MM.1S (cell line): ENCODE data around the gene AMY2B.
"Not testable (repeated sequence)": the region's sequence is repeated elsewhere in the genome, so short reads cannot be mapped to it uniquely, and the experiment has no call there.

ENCODE experiments used
- DNase-seq: peaks from one replicate; pipeline ENCODE4 v3.0.0-alpha.2; 2015
- H2AFZ ChIP-seq: fragments of 300-600 bp; sonication (generic); 2 replicates; pipeline ENCODE4 v1.6.0; 2016; ENCODE audit warnings: antibody characterized with exemption, low read length
- H3F3A ChIP-seq: fragments of 300-600 bp; sonication (generic); 2 replicates; pipeline ENCODE4 v1.6.1; 2016; ENCODE audit warnings: mild to moderate bottlenecking, antibody characterized with exemption, low read length, moderate library complexity, mixed read lengths; ENCODE audit not compliant: insufficient read depth
- H3K27ac ChIP-seq: fragments of 300-600 bp; sonication (generic); 2 replicates; pipeline ENCODE4 v1.5.1; 2016; ENCODE audit warnings: mild to moderate bottlenecking, low read length
- H3K27me3 ChIP-seq: fragments of 300-600 bp; sonication (generic); replicated peaks from 2 replicates; pipeline ENCODE4 v1.6.0; 2016; ENCODE audit warnings: low read length; ENCODE audit not compliant: insufficient read depth
- H3K36me3 ChIP-seq: fragments of 300-600 bp; sonication (generic); replicated peaks from 2 replicates; pipeline ENCODE4 v1.6.1; 2016; ENCODE audit warnings: mild to moderate bottlenecking, low read length, mixed read lengths; ENCODE audit not compliant: insufficient read depth
- H3K4me1 ChIP-seq: fragments of 300-600 bp; sonication (generic); 2 replicates; pipeline ENCODE4 v1.6.1; 2016; ENCODE audit warnings: low read length, mixed read lengths
- H3K4me2 ChIP-seq: fragments of 300-600 bp; sonication (generic); 2 replicates; pipeline ENCODE4 v1.6.0; 2016; ENCODE audit warnings: low read depth, low read length
- H3K4me3 ChIP-seq: fragments of 300-600 bp; sonication (generic); 2 replicates; pipeline ENCODE4 v1.5.1; 2016; ENCODE audit warnings: low read length, mixed read lengths
- H3K79me2 ChIP-seq: fragments of 300-600 bp; sonication (generic); 2 replicates; pipeline ENCODE4 v1.6.1; 2016; ENCODE audit warnings: mixed run types, low read length, mixed read lengths
- H3K9ac ChIP-seq: fragments of 300-600 bp; sonication (generic); 2 replicates; pipeline ENCODE4 v1.6.1; 2016; ENCODE audit warnings: low read length, mixed read lengths
- H3K9me2 ChIP-seq: fragments of 300-600 bp; sonication (generic); replicated peaks from 2 replicates; pipeline ENCODE4 v1.6.1; 2016; ENCODE audit warnings: mild to moderate bottlenecking, low read length, mixed read lengths; ENCODE audit not compliant: insufficient read depth
- H3K9me3 ChIP-seq: fragments of 300-600 bp; sonication (generic); replicated peaks from 2 replicates; pipeline ENCODE4 v1.6.1; 2016; ENCODE audit warnings: mild to moderate bottlenecking, low read length, mixed read lengths; ENCODE audit not compliant: insufficient read depth
- H4K20me1 ChIP-seq: fragments of 300-600 bp; sonication (generic); 2 replicates; pipeline ENCODE4 v1.6.1; 2016; ENCODE audit warnings: mild to moderate bottlenecking, low read length, moderate library complexity, mixed read lengths; ENCODE audit not compliant: insufficient read depth
- EZH2 ChIP-seq: fragments of 300-600 bp; sonication (generic); optimal IDR thresholded peaks from 2 replicates; pipeline ENCODE3; 2017; ENCODE audit warnings: low read depth, mild to moderate bottlenecking, antibody characterized with exemption, low read length, mixed read lengths
- EZH2phosphoT487 ChIP-seq: fragments of 300-600 bp; sonication (generic); IDR thresholded peaks from 2 replicates; pipeline ENCODE4 v1.6.1; 2018; ENCODE audit warnings: antibody characterized with exemption, low read length
- TF ChIP-seq, protein P1 (sequence below): fragments of 300-600 bp; sonication (generic); IDR thresholded peaks from 2 replicates; pipeline ENCODE4 v1.5.1; 2016; ENCODE audit warnings: antibody characterized with exemption, low read length, mixed read lengths

AMY2B gene

DNA sequence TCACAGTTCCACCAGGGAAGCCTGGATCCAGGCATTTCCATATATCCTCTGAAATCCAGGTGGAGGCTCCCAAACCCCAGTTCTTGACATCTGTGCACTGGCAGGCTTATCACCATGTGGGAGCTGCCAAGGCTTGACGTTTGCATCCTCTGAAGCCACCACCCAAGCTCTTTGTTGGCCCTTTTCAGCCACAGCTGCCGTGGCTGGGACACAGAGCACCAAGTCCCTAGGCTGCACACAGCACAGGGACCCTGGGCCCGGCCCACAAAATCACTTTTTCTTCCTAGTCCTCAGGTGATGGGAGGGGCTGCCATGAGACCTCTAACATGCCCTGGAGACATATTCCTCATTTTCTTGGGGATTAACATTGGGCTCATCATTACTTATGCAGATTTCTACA is 23.5 kb upstream of the AMY2B start:
- Histone ChIP-seq H3F3A (no peaks in the 10 kb centered on the region), H3K4me2 (no peak overlapping the region), H3K9me2 (no peaks in the 10 kb centered on the region), H3K27ac (no peak overlapping the region), H3K9me3 (no peaks in the 10 kb centered on the region), H2AFZ (no peak overlapping the region), H4K20me1 (no peaks in the 10 kb centered on the region), H3K4me1 (no peaks in the 10 kb centered on the region), H3K79me2 (no peaks in the 10 kb centered on the region), H3K27me3 (no peaks in the 10 kb centered on the region), H3K9ac (no peak overlapping the region), H3K4me3 (no peak overlapping the region), H3K36me3 (no peaks in the 10 kb centered on the region; the same call in 1 of the 2 replicates)
- DNase-seq: no peak
- TF ChIP-seq, protein P1, sequence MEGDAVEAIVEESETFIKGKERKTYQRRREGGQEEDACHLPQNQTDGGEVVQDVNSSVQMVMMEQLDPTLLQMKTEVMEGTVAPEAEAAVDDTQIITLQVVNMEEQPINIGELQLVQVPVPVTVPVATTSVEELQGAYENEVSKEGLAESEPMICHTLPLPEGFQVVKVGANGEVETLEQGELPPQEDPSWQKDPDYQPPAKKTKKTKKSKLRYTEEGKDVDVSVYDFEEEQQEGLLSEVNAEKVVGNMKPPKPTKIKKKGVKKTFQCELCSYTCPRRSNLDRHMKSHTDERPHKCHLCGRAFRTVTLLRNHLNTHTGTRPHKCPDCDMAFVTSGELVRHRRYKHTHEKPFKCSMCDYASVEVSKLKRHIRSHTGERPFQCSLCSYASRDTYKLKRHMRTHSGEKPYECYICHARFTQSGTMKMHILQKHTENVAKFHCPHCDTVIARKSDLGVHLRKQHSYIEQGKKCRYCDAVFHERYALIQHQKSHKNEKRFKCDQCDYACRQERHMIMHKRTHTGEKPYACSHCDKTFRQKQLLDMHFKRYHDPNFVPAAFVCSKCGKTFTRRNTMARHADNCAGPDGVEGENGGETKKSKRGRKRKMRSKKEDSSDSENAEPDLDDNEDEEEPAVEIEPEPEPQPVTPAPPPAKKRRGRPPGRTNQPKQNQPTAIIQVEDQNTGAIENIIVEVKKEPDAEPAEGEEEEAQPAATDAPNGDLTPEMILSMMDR: no peak
- no peak for TF ChIP-seq EZH2
- TF ChIP-seq EZH2phosphoT487: no peak

DNA sequence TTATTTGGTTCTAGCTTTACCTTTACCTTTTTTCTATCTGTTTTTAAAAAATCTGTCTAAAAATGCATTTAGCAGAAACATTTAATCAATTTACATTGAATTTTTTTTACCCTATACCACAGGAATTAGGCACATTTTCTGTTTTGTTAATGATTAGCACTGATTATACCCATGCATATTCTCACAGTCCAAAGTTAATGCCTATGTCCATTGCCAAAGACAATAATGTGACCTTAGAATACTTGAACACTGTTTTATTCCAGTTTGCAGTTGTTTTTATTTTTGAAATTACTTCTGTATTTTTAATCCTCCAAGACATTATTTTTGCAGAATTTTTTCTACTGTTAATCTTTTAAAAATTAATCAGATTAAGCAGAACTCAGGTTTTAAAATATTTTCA is 11.0 kb upstream of the AMY2B start:
- TF ChIP-seq EZH2: no peak
- no peak for TF ChIP-seq EZH2phosphoT487
- TF ChIP-seq, protein P1: no peak
- H3K27ac ChIP-seq: no peak overlapping the region
- no peaks in the 10 kb centered on the region for H3K9me2 ChIP-seq
- no peak for DNase-seq
- H3K36me3 ChIP-seq: no peaks in the 10 kb centered on the region
- no peak overlapping the region for H2AFZ ChIP-seq
- peaks cover 4% of the 10 kb centered on the region; the same call in 1 of the 2 replicates for H3F3A ChIP-seq
- H3K4me1 ChIP-seq: no peaks in the 10 kb centered on the region
- H3K4me2 ChIP-seq: no peak overlapping the region
- no peaks in the 10 kb centered on the region for H4K20me1 ChIP-seq
- H3K27me3 ChIP-seq: no peaks in the 10 kb centered on the region
- no peaks in the 10 kb centered on the region for H3K9me3 ChIP-seq
- no peak overlapping the region for H3K4me3 ChIP-seq
- no peaks in the 10 kb centered on the region for H3K79me2 ChIP-seq
- H3K9ac ChIP-seq: no peak overlapping the region

DNA sequence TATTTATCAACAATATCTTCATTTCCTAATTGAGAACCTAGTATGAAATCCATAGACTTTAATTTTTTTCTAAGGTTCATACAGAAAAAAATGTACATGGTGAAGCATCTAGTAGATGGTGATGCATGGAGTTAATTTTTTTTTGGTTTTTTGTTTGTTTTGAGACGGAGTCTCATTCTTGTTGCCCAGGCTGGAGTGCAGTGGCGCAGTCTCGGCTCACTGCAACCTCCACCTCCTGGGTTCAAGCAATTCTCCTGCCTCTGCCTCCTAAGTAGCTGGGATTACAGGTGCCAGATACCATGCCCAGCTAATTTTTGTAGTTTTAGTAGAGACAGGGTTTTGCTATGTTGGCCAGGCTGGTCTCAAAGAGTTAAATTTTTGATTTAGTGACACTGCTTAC is 10.3 kb upstream of the AMY2B start:
- H3K4me2 ChIP-seq, H4K20me1 ChIP-seq, H3K4me3 ChIP-seq, H3K9me2 ChIP-seq, H3K9ac ChIP-seq, H3K9me3 ChIP-seq, H2AFZ ChIP-seq, H3K4me1 ChIP-seq, H3F3A ChIP-seq, DNase-seq, H3K36me3 ChIP-seq, H3K27me3 ChIP-seq, H3K79me2 ChIP-seq, H3K27ac ChIP-seq: not testable (repeated sequence)

DNA sequence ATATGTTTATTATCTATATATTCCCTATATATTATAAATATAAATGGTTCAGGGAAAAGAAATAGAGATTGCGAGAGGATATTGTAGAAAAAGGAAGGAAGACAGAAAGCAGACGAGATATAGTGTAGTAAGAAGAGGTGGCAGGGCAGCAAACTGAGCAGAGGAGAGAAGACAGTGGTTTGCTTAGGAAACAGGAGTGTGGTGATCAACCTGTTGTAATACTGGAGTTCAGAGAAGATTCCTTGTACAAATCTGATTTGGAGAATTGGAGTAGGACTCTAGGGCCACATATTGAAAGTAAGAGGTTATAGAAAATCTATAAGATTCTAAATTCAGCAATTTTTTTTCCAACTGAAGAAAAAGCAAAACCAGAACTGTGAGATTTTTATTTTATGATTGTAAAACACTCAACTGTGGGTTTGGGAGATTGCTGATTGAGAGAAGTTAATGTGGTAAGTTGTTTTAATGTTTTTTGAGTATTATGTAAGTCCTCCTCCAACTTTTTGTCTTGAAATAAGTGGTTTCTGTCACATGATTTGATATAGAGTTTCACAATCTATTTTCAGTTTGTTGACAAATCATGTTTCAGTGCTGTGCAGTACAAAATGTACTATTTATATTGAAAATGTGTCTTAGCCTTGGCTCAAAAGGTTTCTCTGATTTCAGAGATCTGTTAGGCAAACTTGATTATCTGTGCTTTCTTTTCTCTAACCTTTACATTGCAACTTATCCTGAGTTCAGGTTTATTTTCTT is 9.6 kb upstream of the AMY2B start:
- peak overlapping the region; percentile 41; the same call in 1 of the 2 replicates for H3K4me3 ChIP-seq
- no peak overlapping the region for H3K9ac ChIP-seq
- peak overlapping the region; percentile 54 for H3K4me2 ChIP-seq

More for the DNA sequence above, 9.6 kb upstream of the AMY2B start:
- Histone ChIP-seq H4K20me1 (no peaks in the 10 kb centered on the region), H3K9me3 (no peaks in the 10 kb centered on the region), H3K4me1 (no peaks in the 10 kb centered on the region), H3K79me2 (no peaks in the 10 kb centered on the region), H3F3A (peaks cover 4% of the 10 kb centered on the region; the same call in 1 of the 2 replicates), H3K27me3 (no peaks in the 10 kb centered on the region), H3K27ac (peak overlapping the region; percentile 62; the same call in 1 of the 2 replicates), H2AFZ (no peak overlapping the region), H3K9me2 (no peaks in the 10 kb centered on the region), H3K36me3 (no peaks in the 10 kb centered on the region)
- no peak for TF ChIP-seq EZH2phosphoT487
- DNase-seq: peak; percentile 64
